H1 (cell line): ENCODE data around the gene KLHDC7A. TPM values are rescaled to one million over a fixed set of nuclear protein-coding genes. Genes with fewer than 3 reads are reported as not detected.

Experiments
- BACH1 ChIP-seq: IDR thresholded peaks from 2 replicates; pipeline ENCODE4 v1.6.1; 2012; ENCODE audit warnings: low read length, improper control_type of control experiment
- CBX8 ChIP-seq: fragments of 300-800, 300-1000 bp; sonication (generic); IDR thresholded peaks from 2 replicates; pipeline ENCODE4 v1.7.1; 2016; ENCODE audit warnings: low read depth, low read length, borderline replicate concordance
- EP300 ChIP-seq, 2 experiments: IDR thresholded peaks; 1 replicate in 1 of 2; 2 replicates in 1 of 2; pipeline ENCODE4 v1.6.1; 2011 to 2012; ENCODE audit warnings: low read depth in 2 of 2, low read length in 2 of 2, mild to moderate bottlenecking in 2 of 2, borderline replicate concordance in 1 of 2, inconsistent platforms in 1 of 2, moderate library complexity in 1 of 2
- MAX ChIP-seq: IDR thresholded peaks from 2 replicates; pipeline ENCODE4 v1.6.1; 2012; ENCODE audit warnings: inconsistent platforms
- PHF8 ChIP-seq: fragments of 200-600 bp; sonication (generic); conservative IDR thresholded peaks from 2 replicates; pipeline ENCODE4 v1.7.1; 2012; ENCODE audit warnings: low read depth, mild to moderate bottlenecking, inconsistent platforms, low read length, moderate library complexity
- SIX5 ChIP-seq: IDR thresholded peaks from 2 replicates; pipeline ENCODE4 v1.6.1; 2011; ENCODE audit warnings: mild to moderate bottlenecking, low read depth, low read length
- polyA plus RNA-seq, 7 experiments: library from polyadenylated mRNA; depleted of rRNA in 3 of 7; stranded (reverse) in 5 of 7; unstranded in 2 of 7; fragments of >200 nt in 5 of 7; fragments of 200-250 nt in 2 of 7; gene quantifications; 1 replicate in 5 of 7; 2 replicates in 1 of 7; 4 replicates in 1 of 7; pipeline versions ENCODE4 v1.2.1 to v1.2.3, GENCODE V29; 2011 to 2013; ENCODE audit warnings: missing spikeins in 2 of 7, mixed read lengths in 2 of 7
- total RNA-seq: library from RNA; stranded (reverse); fragmentation: NEBNext Ultra II Directional; extraction: Animal tissue kit (Norgen Biotek cat#: 25700); gene quantifications from 2 replicates; pipeline ENCODE4 v1.2.1, GENCODE V29; 2021
- TF ChIP-seq, protein P1 (sequence below): fragments of 300-600 bp; sonication (generic); IDR thresholded peaks from 2 replicates; pipeline ENCODE4 v1.7.1; 2012; ENCODE audit warnings: low read length, moderate library complexity, mild to moderate bottlenecking, inconsistent platforms; ENCODE audit not compliant: insufficient replicate concordance

KLHDC7A gene
- total and polyA plus RNA-seq, 2 of the 8 experiments (the other 6 are each of a cell fraction or from before 2014, with no cell fraction given) = 3.9 to 18.9 TPM

DNA sequence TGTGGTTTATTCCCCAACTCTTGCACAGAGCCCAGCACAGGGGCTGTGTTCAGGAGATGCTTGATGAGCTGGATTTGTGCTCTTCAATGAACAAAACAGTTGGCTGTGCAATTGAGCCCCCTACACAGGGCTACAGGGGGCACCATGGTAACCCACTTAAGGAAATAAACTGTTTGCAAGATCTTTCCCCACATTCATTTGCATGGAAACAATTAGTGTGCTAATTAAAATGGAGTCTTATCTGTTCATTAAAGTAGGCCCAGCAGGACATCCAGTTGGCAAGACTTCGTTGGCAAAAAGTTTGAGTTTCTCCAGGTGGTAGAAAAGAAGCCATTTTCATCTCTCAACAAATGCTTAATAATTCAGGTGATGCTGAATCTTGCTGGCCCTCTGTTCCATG lies 15.3 kb downstream of the KLHDC7A start (continued):
- TF ChIP-seq, protein P1, sequence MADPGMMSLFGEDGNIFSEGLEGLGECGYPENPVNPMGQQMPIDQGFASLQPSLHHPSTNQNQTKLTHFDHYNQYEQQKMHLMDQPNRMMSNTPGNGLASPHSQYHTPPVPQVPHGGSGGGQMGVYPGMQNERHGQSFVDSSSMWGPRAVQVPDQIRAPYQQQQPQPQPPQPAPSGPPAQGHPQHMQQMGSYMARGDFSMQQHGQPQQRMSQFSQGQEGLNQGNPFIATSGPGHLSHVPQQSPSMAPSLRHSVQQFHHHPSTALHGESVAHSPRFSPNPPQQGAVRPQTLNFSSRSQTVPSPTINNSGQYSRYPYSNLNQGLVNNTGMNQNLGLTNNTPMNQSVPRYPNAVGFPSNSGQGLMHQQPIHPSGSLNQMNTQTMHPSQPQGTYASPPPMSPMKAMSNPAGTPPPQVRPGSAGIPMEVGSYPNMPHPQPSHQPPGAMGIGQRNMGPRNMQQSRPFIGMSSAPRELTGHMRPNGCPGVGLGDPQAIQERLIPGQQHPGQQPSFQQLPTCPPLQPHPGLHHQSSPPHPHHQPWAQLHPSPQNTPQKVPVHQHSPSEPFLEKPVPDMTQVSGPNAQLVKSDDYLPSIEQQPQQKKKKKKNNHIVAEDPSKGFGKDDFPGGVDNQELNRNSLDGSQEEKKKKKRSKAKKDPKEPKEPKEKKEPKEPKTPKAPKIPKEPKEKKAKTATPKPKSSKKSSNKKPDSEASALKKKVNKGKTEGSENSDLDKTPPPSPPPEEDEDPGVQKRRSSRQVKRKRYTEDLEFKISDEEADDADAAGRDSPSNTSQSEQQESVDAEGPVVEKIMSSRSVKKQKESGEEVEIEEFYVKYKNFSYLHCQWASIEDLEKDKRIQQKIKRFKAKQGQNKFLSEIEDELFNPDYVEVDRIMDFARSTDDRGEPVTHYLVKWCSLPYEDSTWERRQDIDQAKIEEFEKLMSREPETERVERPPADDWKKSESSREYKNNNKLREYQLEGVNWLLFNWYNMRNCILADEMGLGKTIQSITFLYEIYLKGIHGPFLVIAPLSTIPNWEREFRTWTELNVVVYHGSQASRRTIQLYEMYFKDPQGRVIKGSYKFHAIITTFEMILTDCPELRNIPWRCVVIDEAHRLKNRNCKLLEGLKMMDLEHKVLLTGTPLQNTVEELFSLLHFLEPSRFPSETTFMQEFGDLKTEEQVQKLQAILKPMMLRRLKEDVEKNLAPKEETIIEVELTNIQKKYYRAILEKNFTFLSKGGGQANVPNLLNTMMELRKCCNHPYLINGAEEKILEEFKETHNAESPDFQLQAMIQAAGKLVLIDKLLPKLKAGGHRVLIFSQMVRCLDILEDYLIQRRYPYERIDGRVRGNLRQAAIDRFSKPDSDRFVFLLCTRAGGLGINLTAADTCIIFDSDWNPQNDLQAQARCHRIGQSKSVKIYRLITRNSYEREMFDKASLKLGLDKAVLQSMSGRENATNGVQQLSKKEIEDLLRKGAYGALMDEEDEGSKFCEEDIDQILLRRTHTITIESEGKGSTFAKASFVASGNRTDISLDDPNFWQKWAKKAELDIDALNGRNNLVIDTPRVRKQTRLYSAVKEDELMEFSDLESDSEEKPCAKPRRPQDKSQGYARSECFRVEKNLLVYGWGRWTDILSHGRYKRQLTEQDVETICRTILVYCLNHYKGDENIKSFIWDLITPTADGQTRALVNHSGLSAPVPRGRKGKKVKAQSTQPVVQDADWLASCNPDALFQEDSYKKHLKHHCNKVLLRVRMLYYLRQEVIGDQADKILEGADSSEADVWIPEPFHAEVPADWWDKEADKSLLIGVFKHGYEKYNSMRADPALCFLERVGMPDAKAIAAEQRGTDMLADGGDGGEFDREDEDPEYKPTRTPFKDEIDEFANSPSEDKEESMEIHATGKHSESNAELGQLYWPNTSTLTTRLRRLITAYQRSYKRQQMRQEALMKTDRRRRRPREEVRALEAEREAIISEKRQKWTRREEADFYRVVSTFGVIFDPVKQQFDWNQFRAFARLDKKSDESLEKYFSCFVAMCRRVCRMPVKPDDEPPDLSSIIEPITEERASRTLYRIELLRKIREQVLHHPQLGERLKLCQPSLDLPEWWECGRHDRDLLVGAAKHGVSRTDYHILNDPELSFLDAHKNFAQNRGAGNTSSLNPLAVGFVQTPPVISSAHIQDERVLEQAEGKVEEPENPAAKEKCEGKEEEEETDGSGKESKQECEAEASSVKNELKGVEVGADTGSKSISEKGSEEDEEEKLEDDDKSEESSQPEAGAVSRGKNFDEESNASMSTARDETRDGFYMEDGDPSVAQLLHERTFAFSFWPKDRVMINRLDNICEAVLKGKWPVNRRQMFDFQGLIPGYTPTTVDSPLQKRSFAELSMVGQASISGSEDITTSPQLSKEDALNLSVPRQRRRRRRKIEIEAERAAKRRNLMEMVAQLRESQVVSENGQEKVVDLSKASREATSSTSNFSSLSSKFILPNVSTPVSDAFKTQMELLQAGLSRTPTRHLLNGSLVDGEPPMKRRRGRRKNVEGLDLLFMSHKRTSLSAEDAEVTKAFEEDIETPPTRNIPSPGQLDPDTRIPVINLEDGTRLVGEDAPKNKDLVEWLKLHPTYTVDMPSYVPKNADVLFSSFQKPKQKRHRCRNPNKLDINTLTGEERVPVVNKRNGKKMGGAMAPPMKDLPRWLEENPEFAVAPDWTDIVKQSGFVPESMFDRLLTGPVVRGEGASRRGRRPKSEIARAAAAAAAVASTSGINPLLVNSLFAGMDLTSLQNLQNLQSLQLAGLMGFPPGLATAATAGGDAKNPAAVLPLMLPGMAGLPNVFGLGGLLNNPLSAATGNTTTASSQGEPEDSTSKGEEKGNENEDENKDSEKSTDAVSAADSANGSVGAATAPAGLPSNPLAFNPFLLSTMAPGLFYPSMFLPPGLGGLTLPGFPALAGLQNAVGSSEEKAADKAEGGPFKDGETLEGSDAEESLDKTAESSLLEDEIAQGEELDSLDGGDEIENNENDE = no peak
- TF ChIP-seq CBX8 (no peak), MAX (no peak), PHF8 (no peak), EP300 (IDR thresholded peaks at IDR 0.05; ENCODE audit: borderline replicate concordance in 1 of 2, low read depth in 2 of 2, low read length in 2 of 2) (no peak), BACH1 (no peak), SIX5 (no peak)
